ENCODE measurements around the gene C1orf198. TPM values are rescaled to one million over a fixed set of nuclear protein-coding genes. Genes with fewer than 3 reads are reported as not detected.

Gene C1orf198
- total and polyA plus RNA-seq, 11 donors = 23.1 to 145 (median 63.8) TPM

- 47 to 69% (median 63%) methylated on average over 8 of the region's 8 CpGs for WGBS, 4 donors
- peak overlapping the region in 8 of 12 donors; percentile 38 to 73 (median 56) for H3K27ac ChIP-seq
- no peaks in the 10 kb centered on the region for H3K9me3 ChIP-seq
- peak in 1 of 12 donors; percentile 10 for TF ChIP-seq CTCF (IDR thresholded peaks at IDR 0.05)
- TF ChIP-seq POLR2A (IDR thresholded peaks at IDR 0.05) = no peak
- peaks cover 0 to 38% (median 17%) of the 10 kb centered on the region in 12 donors for H3K4me1 ChIP-seq
- H3K4me3 ChIP-seq = no peak overlapping the region
- H3K27me3 ChIP-seq = no peaks in the 10 kb centered on the region
- H3K36me3 ChIP-seq = peaks cover 0 to 65% (median 35%) of the 10 kb centered on the region in 9 donors
- intact Hi-C loops (cut with DNase I) = no loop called here
- ATAC-seq (peak; percentile 88 to 91 (median 90)), DNase-seq (peak; percentile 78 to 90 (median 79))
Observed at GRCh38 chr1:230842801-230843200, 25.5 kb downstream of the C1orf198 start.

DNA sequence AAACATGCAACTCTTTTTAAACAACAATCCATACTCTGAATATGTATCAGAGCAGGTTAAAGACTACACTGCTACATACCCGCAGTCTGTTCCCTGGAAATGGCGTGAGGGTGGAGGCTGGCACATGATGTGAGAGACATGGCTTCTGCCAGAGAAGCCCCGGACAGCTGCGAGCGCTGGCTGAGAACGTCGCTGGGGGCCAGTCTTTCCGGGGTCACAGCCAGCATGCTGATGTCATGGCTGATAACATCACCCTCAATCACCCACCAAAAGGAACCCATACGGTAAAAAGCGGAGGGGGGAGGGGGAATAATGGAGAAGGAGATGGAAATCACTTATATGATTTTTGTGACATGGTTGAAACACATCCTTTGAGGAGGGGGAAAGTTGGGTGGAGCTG is 29.1 kb downstream of the C1orf198 start:
- no peak for DNase-seq
- peaks cover 0 to 24% (median 9%) of the 10 kb centered on the region in 12 donors for H3K4me1 ChIP-seq
- no peak overlapping the region for H3K27ac ChIP-seq
- ATAC-seq = no peak
- H3K9me3 ChIP-seq = no peaks in the 10 kb centered on the region
- peaks cover 0 to 75% (median 39%) of the 10 kb centered on the region in 9 donors for H3K36me3 ChIP-seq
- TF ChIP-seq CTCF (IDR thresholded peaks at IDR 0.05) (no peak), POLR2A (IDR thresholded peaks at IDR 0.05) (no peak)
- intact Hi-C loops (cut with DNase I) = no loop called here
- whole genome bisulfite sequencing, 4 donors = 63 to 71% (median 67%) methylated on average over 10 of the region's 10 CpGs
- no peaks in the 10 kb centered on the region for H3K27me3 ChIP-seq
- H3K4me3 ChIP-seq = no peak overlapping the region

DNA sequence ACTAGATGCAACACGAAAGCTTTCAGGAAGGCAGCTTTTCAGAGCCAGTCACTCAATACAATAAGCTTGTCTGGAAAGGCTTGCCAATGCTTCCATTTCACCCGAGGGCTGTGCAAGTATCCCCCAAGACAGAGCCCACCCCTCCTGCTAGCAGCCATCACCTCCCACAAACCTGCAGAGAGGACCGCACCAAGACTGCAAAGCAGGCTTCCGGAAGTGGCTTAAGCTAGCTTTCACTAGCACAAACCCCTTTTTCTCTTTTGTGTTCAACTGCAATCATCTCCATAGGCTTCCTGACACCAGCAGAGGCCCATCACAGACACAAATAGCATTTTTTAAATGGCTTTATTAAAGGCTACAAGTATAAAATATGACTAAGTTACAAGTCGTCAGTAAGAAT is 31.5 kb downstream of the C1orf198 start:
- 90 to 94% (median 92%) methylated on average over 5 of the region's 5 CpGs for WGBS, 4 donors
- H3K27ac ChIP-seq = no peak overlapping the region

GRCh38 chr1:230836347-230836746 is 32.0 kb downstream of the C1orf198 start:
- Histone ChIP-seq H3K4me3 (no peak overlapping the region), H3K27ac (no peak overlapping the region), H3K36me3 (peaks cover 0 to 48% (median 18%) of the 10 kb centered on the region in 9 donors), H3K4me1 (peaks cover 0 to 29% (median 8%) of the 10 kb centered on the region in 12 donors), H3K27me3 (no peaks in the 10 kb centered on the region), H3K9me3 (no peaks in the 10 kb centered on the region)
- 96 to 98% (median 97%) methylated on average over 5 of the region's 5 CpGs for WGBS, 4 donors
- intact Hi-C loops (cut with DNase I) = no loop called here
- DNase-seq (no peak), ATAC-seq (no peak)
- TF ChIP-seq CTCF (IDR thresholded peaks at IDR 0.05) = no peak
- no peak for TF ChIP-seq POLR2A (IDR thresholded peaks at IDR 0.05)

More for the DNA sequence above, 31.5 kb downstream of the C1orf198 start:
- Histone ChIP-seq H3K4me1 (peaks cover 0 to 24% (median 6%) of the 10 kb centered on the region in 12 donors), H3K9me3 (no peaks in the 10 kb centered on the region), H3K36me3 (peaks cover 0 to 53% (median 20%) of the 10 kb centered on the region in 9 donors), H3K4me3 (no peak overlapping the region), H3K27me3 (no peaks in the 10 kb centered on the region)
- intact Hi-C loops (cut with DNase I) = no loop called here
- DNase-seq (no peak), ATAC-seq (no peak)
- no peak for TF ChIP-seq POLR2A (IDR thresholded peaks at IDR 0.05)

- 34 to 42% (median 40%) methylated on average over 3 of the region's 3 CpGs for WGBS, 4 donors
- Histone ChIP-seq H3K36me3 (peaks cover 0 to 29% (median 13%) of the 10 kb centered on the region in 9 donors), H3K4me3 (no peak overlapping the region), H3K9me3 (no peaks in the 10 kb centered on the region), H3K27me3 (no peaks in the 10 kb centered on the region), H3K27ac (no peak overlapping the region), H3K4me1 (peaks cover 0 to 34% (median 8%) of the 10 kb centered on the region in 12 donors)
- TF ChIP-seq POLR2A (IDR thresholded peaks at IDR 0.05) (no peak), CTCF (IDR thresholded peaks at IDR 0.05) (no peak)
- intact Hi-C loops (cut with DNase I) = no loop called here
- ATAC-seq (peak; percentile 31 to 81 (median 48)), DNase-seq (no peak)
Observed at GRCh38 chr1:230834292-230834691, 34.0 kb downstream of the C1orf198 start.

All from heart left ventricle (tissue), 16 donors.